ENCODE measurements around the gene ZNF44. TPM values are rescaled to one million over a fixed set of nuclear protein-coding genes. Genes with fewer than 3 reads are reported as not detected.

Gene ZNF44
- total RNA-seq: 2.4 and 3.3 TPM in 2 replicates

DNA sequence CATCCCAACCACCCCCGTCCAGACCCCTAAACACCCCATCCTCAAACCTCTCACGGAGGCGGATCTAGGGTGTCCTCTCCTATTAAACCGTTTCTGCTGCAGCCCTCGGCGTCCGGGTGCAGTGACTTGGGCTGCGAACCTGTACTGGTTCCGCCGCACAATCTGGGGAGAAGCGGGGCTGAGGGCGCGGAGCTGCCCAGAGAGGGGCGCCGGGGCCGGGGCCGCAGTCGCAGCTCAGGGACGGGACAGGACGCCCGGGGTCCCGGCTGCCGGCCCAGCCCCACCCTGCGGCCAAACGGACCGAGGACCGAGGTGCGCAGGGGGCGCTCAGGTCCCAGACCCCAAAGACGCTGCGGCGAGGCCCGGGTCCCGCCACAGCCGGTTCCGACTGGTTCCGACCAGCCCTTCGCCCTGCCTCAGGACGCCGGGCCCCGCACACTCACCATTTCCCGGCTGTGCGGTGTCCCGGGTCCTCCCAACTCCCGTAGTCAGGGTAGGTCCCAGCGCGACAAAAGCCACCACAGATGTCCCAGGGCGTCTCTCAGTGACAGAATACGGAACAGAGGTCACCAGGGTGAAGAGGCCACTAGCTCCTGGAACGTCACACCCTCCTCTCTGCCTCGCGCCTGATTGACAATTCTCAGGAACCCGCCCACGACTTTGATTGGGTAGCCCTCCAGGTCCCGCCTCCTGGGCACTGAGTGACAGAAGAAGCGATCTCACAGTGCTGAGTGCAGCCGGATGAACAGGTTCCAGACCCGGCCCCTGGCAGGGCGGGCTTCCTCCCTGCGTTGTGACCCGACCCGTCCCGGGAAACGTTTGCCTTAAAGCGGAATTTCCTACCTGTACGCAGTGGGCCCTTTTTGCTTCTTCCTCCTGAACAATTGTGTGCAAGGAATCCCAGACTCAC lies at the start of gene ZNF44:
TSS of gene ZNF44 (minus strand) at position 635 of the 910 bp plus-strand sequence. CDS start at position 446, 189 bp downstream.

DNA sequence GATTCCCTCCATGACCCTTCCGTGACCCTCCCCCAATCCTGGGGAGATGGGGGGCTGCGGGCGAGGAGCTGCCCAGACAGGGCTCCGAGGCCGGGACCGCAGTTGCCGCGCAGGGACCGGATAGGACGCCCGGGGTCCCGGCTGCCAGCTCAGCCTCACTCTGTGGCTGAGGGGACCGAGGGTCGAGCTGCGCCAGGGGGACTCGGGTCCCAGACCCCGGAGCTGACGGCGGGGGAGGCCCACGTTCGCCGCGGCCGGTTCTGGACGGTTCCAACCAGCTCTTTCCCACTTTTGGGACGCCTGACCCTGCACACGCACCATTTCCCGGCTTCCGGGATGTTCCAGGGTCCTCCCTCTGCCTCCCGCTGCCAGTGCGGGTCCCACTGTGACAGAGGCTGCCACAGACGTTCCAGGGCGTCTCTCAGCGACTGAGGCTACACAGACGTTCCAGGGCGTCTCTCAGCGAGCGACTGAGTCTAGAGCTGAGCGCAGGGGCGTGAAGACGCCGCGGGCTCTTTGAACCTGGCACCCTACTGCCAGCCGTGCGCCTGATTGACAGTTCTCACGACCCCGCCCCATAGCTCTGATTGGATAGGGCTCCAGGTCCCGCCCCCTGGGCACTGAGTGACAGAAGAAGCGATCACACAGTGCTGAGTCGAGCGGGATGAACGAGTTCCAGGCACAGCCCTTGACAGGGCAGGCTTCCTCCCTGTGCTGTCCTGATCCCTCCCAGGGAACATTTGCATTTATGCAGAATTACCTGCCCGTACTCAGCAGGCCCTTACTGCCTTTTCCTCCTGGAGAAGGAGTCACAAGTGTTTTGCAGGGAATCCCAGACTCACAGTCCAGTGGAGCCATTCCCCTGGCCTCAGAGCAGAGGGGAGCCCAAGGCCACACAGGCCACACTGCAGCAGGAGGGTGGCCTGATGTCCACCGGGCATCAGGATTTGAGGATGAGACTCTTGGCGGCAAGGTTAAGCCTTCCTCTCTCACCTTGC lies 38.8 kb upstream of the ZNF44 start, which contains the start of gene ZNF563:
TSS of gene ZNF563 (minus strand) at position 472 of the 998 bp plus-strand sequence. CDS start at position 321, 151 bp downstream.

Other genes starting within 250 kb of the ZNF44 start
- 0.05 TPM in 1 of 2 replicates, not detected in the other for gene ZNF878, start 241.9 kb downstream of the ZNF44 start, total RNA-seq
- 5.4 and 5.5 TPM in 2 replicates for gene ZNF844, start 230.2 kb downstream of the ZNF44 start, total RNA-seq
- 0.88 and 3.1 TPM in 2 replicates for gene ZNF20, start 154.5 kb downstream of the ZNF44 start, total RNA-seq
- gene ZNF625, start 138.1 kb downstream of the ZNF44 start, total RNA-seq: 4.2 and 4.3 TPM in 2 replicates
- gene ZNF136, start 131.8 kb downstream of the ZNF44 start, total RNA-seq: 5.5 and 5.6 TPM in 2 replicates
- gene ZNF563, start 38.8 kb upstream of the ZNF44 start, total RNA-seq: 1.8 and 4.8 TPM in 2 replicates
- 1.3 and 2.2 TPM in 2 replicates for gene ZNF442, start 70.8 kb upstream of the ZNF44 start, total RNA-seq
- gene ZNF799, start 106.4 kb upstream of the ZNF44 start, total RNA-seq: 1.7 and 2.1 TPM in 2 replicates
- gene ZNF443, start 146.1 kb upstream of the ZNF44 start, total RNA-seq: 0.59 and 1.1 TPM in 2 replicates
- 1.7 and 1.9 TPM in 2 replicates for gene ZNF709, start 189.9 kb upstream of the ZNF44 start, total RNA-seq

Measured in cardiac ventricle fibroblast (primary cell).